Natural killer cell (primary cell): ENCODE measurements around the gene IL13. TPM values are rescaled to one million over a fixed set of nuclear protein-coding genes. Genes with fewer than 3 reads are reported as not detected.

Experiments used
- ATAC-seq, 3 donors: fragments of 150-1000 bp in 2 of 3; fragments of 200-7000 bp in 1 of 3; cut with Tn5 transposase; 1 replicate in 1 of 3; 2 replicates in 2 of 3; pipeline ENCODE4 v1.10.0; 2021; ENCODE audit warnings: mild to moderate bottlenecking in 2 of 3, moderate library complexity in 2 of 3
- DNase-seq, 2 donors: peaks; one replicate each; pipeline versions ENCODE4 v3.0.0 to v3.0.0-alpha.2; 2013 to 2021; ENCODE audit warnings: mixed read lengths in 1 of 2
- H3K27ac ChIP-seq: one replicate; pipeline ENCODE4 v1.5.1; 2013; ENCODE audit warnings: mild to moderate bottlenecking, low read length
- H3K27me3 ChIP-seq: one replicate; pipeline ENCODE4 v1.6.1; 2013; ENCODE audit warnings: low read length; ENCODE audit not compliant: control insufficient read depth, insufficient read depth
- H3K36me3 ChIP-seq: one replicate; pipeline ENCODE4 v1.6.1; 2013; ENCODE audit warnings: low read length; ENCODE audit not compliant: control insufficient read depth, insufficient read depth
- H3K4me1 ChIP-seq: one replicate; pipeline ENCODE4 v1.6.1; 2013; ENCODE audit warnings: low read length; ENCODE audit not compliant: control insufficient read depth, insufficient read depth
- H3K4me3 ChIP-seq: one replicate; pipeline ENCODE4 v1.5.1; 2013; ENCODE audit warnings: low read length
- H3K9me3 ChIP-seq: one replicate; pipeline ENCODE4 v1.6.1; 2013; ENCODE audit warnings: low read length; ENCODE audit not compliant: control insufficient read depth, insufficient read depth
- H3K27ac Mint-ChIP-seq, 2 donors: one replicate each; pipeline ENCODE4 v1.8.0; 2022; ENCODE audit warnings: mild to moderate bottlenecking in 2 of 2, mixed read lengths in 2 of 2, moderate library complexity in 1 of 2
- H3K27me3 Mint-ChIP-seq, 2 donors: one replicate each; pipeline ENCODE4 v1.8.0; 2022; ENCODE audit warnings: low read depth in 2 of 2, mixed read lengths in 2 of 2
- H3K36me3 Mint-ChIP-seq: one replicate; pipeline ENCODE4 v1.8.0; 2022; ENCODE audit warnings: mixed read lengths
- H3K4me1 Mint-ChIP-seq, 2 donors: one replicate each; pipeline ENCODE4 v1.8.0; 2022; ENCODE audit warnings: mixed read lengths in 2 of 2
- H3K4me3 Mint-ChIP-seq: one replicate; pipeline ENCODE4 v1.8.0; 2022; ENCODE audit warnings: mild to moderate bottlenecking, moderate library complexity, mixed read lengths
- H3K9me3 Mint-ChIP-seq, 2 donors: one replicate each; pipeline ENCODE4 v1.8.0; 2022; ENCODE audit warnings: mixed read lengths in 2 of 2
- CTCF ChIP-seq: fragments of 200-600 bp; IDR thresholded peaks from one replicate; pipeline ENCODE4 v1.8.0; 2022; ENCODE audit warnings: antibody characterized with exemption
- WGBS: methylation state at CpG from one replicate; pipeline ENCODE4 v1.1.7; 2013; ENCODE audit warnings: missing lambda C conversion rate; ENCODE audit not compliant: insufficient coverage; 5-methylcytosine and 5-hydroxymethylcytosine counted together
- intact Hi-C: fragments of 100-400 bp; cut with micrococcal nuclease; formaldehyde crosslinking; loops from one replicate; pipeline ENCODE4 v1.14.2; 2022
- total RNA-seq, 4 donors: library from RNA; stranded (reverse); fragments of 120-200 nt in 1 of 4; gene quantifications; one replicate each; pipeline versions ENCODE4 v1.2.3 to v1.2.4, GENCODE V29; 2013 to 2022

Gene IL13
- total RNA-seq, 3 donors from 2014 or later (not counting 1 experiment from before 2014, with no cell fraction given) = 0.80 to 1.4 TPM; not detected in 1

- 94% methylated on average over 12 of the region's 15 CpGs for WGBS
These were observed 19.9 kb downstream of the IL13 start for GRCh38 chr5:132677682-132678400.

GRCh38 chr5:132678735-132679134, 20.8 kb downstream of the IL13 start:
- Histone ChIP-seq H3K9me3 (no peaks in the 10 kb centered on the region), H3K27me3 (no peaks in the 10 kb centered on the region), H3K4me1 (peaks cover 12% of the 10 kb centered on the region), H3K36me3 (no peaks in the 10 kb centered on the region), H3K27ac (no peak overlapping the region), H3K4me3 (no peak overlapping the region)
- H3K9me3 Mint-ChIP-seq = no peaks in the 10 kb centered on the region
- no peak overlapping the region for H3K27ac Mint-ChIP-seq
- H3K27me3 Mint-ChIP-seq = peaks cover 5 to 11% of the 10 kb centered on the region in 2 donors
- no peaks in the 10 kb centered on the region for H3K36me3 Mint-ChIP-seq
- WGBS = 95% methylated on average over 1 of the region's 1 CpG
- intact Hi-C loops = no loop called here
- no peak for TF ChIP-seq CTCF
- no peak overlapping the region for H3K4me3 Mint-ChIP-seq
- H3K4me1 Mint-ChIP-seq = peaks cover 0 to 10% of the 10 kb centered on the region in 2 donors
- no peak for ATAC-seq
- no peak for DNase-seq

More at GRCh38 chr5:132677682-132678400, 19.9 kb downstream of the IL13 start:
- Histone ChIP-seq H3K27ac (no peak overlapping the region), H3K27me3 (no peaks in the 10 kb centered on the region), H3K4me1 (peaks cover 12% of the 10 kb centered on the region), H3K4me3 (no peak overlapping the region), H3K9me3 (no peaks in the 10 kb centered on the region), H3K36me3 (no peaks in the 10 kb centered on the region)
- Mint-ChIP-seq H3K27ac (no peak overlapping the region), H3K4me3 (no peak overlapping the region), H3K9me3 (no peaks in the 10 kb centered on the region), H3K4me1 (peaks cover 0 to 10% of the 10 kb centered on the region in 2 donors), H3K27me3 (peaks cover 5 to 11% of the 10 kb centered on the region in 2 donors), H3K36me3 (no peaks in the 10 kb centered on the region)
- no peak for TF ChIP-seq CTCF
- DNase-seq = no peak
- no peak for ATAC-seq
- intact Hi-C loops = no loop called here

GRCh38 chr5:132679166-132679565, 21.2 kb downstream of the IL13 start:
- H3K27ac ChIP-seq = no peak overlapping the region
- peaks cover 12% of the 10 kb centered on the region for H3K4me1 ChIP-seq
- Mint-ChIP-seq H3K27ac (no peak overlapping the region), H3K4me1 (peaks cover 0 to 10% of the 10 kb centered on the region in 2 donors), H3K9me3 (no peaks in the 10 kb centered on the region), H3K4me3 (no peak overlapping the region), H3K36me3 (no peaks in the 10 kb centered on the region), H3K27me3 (peaks cover 5 to 11% of the 10 kb centered on the region in 2 donors)
- H3K36me3 ChIP-seq = no peaks in the 10 kb centered on the region
- no peak for TF ChIP-seq CTCF
- WGBS = 98% methylated on average over 7 of the region's 7 CpGs
- H3K9me3 ChIP-seq = no peaks in the 10 kb centered on the region
- DNase-seq = no peak
- H3K27me3 ChIP-seq = no peaks in the 10 kb centered on the region
- intact Hi-C loops = no loop called here
- no peak for ATAC-seq
- no peak overlapping the region for H3K4me3 ChIP-seq
